IMR-90 (cell line): Measurements from ENCODE around the gene BTRC. TPM values are rescaled to one million over a fixed set of nuclear protein-coding genes. Genes with fewer than 3 reads are reported as not detected.

Source experiments
- ATAC-seq: fragments of 200-7000 bp; cut with Tn5 transposase; 2 replicates; pipeline ENCODE4 v1.9.1; 2020; ENCODE audit warnings: low read depth, mild to moderate bottlenecking, moderate library complexity
- BruUV-seq: library from RNA; stranded (reverse); fragments of 400-500 nt; replicated peaks from 2 replicates; lab custom pipeline; 2021; lab: Mats Ljungman, UMichigan
- CTCF ChIA-PET: fragments of 300-600 bp; formaldehyde crosslinking; extraction: SDS; loops from one replicate; lab custom pipeline; 2021; ENCODE audit warnings: antibody characterized with exemption; lab: Yijun Ruan, JAX
- POLR2A ChIA-PET: fragments of 300-600 bp; sonication (Branson Sonifier 250); formaldehyde crosslinking; loops from one replicate; lab custom pipeline; 2022; ENCODE audit warnings: antibody characterized with exemption; ENCODE audit not compliant: unreplicated experiment; lab: Charles Lee
- DNase-seq: peaks from one replicate; pipeline ENCODE4 v3.0.0; 2013
- H2AFZ ChIP-seq: replicated peaks from 2 replicates; pipeline ENCODE3; 2013; ENCODE audit warnings: low read length, mild to moderate bottlenecking; ENCODE audit not compliant: poor library complexity
- H2AK5ac ChIP-seq: 2 replicates; pipeline ENCODE4 v1.6.1; 2013; ENCODE audit warnings: low read depth, low read length, inconsistent platforms
- H2AK9ac ChIP-seq: replicated peaks from 2 replicates; pipeline ENCODE3; 2013; ENCODE audit warnings: mild to moderate bottlenecking, low read depth, low read length, moderate library complexity; ENCODE audit not compliant: poor library complexity
- H2BK120ac ChIP-seq: 2 replicates; pipeline ENCODE4 v1.6.1; 2013; ENCODE audit warnings: low read depth, low read length, inconsistent platforms
- H2BK15ac ChIP-seq: 3 replicates; pipeline ENCODE4 v1.6.1; 2013; ENCODE audit warnings: low read depth, low read length, inconsistent platforms
- H2BK20ac ChIP-seq: 2 replicates; pipeline ENCODE4 v1.6.1; 2013; ENCODE audit warnings: low read depth, mild to moderate bottlenecking, inconsistent platforms, low read length, moderate library complexity
- H2BK5ac ChIP-seq: 2 replicates; pipeline ENCODE4 v1.6.1; 2013; ENCODE audit warnings: mild to moderate bottlenecking, low read depth, low read length, inconsistent platforms; ENCODE audit not compliant: poor library complexity, severe bottlenecking
- H3K14ac ChIP-seq: replicated peaks from 2 replicates; pipeline ENCODE4 v1.6.1; 2013; ENCODE audit warnings: low read depth, low read length, inconsistent platforms
- H3K18ac ChIP-seq: 2 replicates; pipeline ENCODE4 v1.6.1; 2013; ENCODE audit warnings: low read depth, low read length, control low read depth
- H3K23ac ChIP-seq: 2 replicates; pipeline ENCODE4 v1.6.1; 2013; ENCODE audit warnings: low read depth, low read length, inconsistent platforms
- H3K27ac ChIP-seq: 2 replicates; pipeline ENCODE4 v1.5.1; 2013; ENCODE audit warnings: mild to moderate bottlenecking, control low read depth, low read length; ENCODE audit not compliant: insufficient read depth
- H3K27me3 ChIP-seq: 2 replicates; pipeline ENCODE4 v1.6.1; 2013; ENCODE audit warnings: low read length; ENCODE audit not compliant: control insufficient read depth, insufficient read depth
- H3K36me3 ChIP-seq: 2 replicates; pipeline ENCODE4 v1.6.1; 2013; ENCODE audit warnings: low read length, mixed read lengths; ENCODE audit not compliant: control insufficient read depth, insufficient read depth
- H3K4ac ChIP-seq: 2 replicates; pipeline ENCODE4 v1.6.1; 2013; ENCODE audit warnings: low read depth, low read length, inconsistent platforms
- H3K4me1 ChIP-seq: 2 replicates; pipeline ENCODE4 v1.6.1; 2013; ENCODE audit warnings: low read length, mixed read lengths; ENCODE audit not compliant: control insufficient read depth, insufficient read depth
- H3K4me2 ChIP-seq: 2 replicates; pipeline ENCODE4 v1.6.1; 2013; ENCODE audit warnings: low read depth, mild to moderate bottlenecking, control low read depth, low read length, moderate library complexity
- H3K4me3 ChIP-seq: 2 replicates; pipeline ENCODE4 v1.5.1; 2013; ENCODE audit warnings: low read depth, mild to moderate bottlenecking, control low read depth, low read length, moderate library complexity; ENCODE audit not compliant: insufficient read depth
- H3K56ac ChIP-seq: 2 replicates; pipeline ENCODE4 v1.6.1; 2013; ENCODE audit warnings: low read length, inconsistent platforms; ENCODE audit not compliant: insufficient read depth; ENCODE audit errors: extremely low read depth
- H3K79me1 ChIP-seq, 2 experiments: 2 replicates each; pipeline ENCODE4 v1.6.1; 2013; ENCODE audit warnings: low read length in 2 of 2, inconsistent platforms in 1 of 2, low read depth in 1 of 2
- H3K9ac ChIP-seq: 2 replicates; pipeline ENCODE4 v1.6.1; 2013; ENCODE audit warnings: low read depth, low read length, control low read depth
- H3K9me1 ChIP-seq: 2 replicates; pipeline ENCODE4 v1.6.1; 2013; ENCODE audit warnings: low read length, inconsistent platforms; ENCODE audit not compliant: insufficient read depth
- H3K9me3 ChIP-seq: 2 replicates; pipeline ENCODE4 v1.6.1; 2013; ENCODE audit warnings: low read length; ENCODE audit not compliant: control insufficient read depth, insufficient read depth
- H4K20me1 ChIP-seq: 2 replicates; pipeline ENCODE4 v1.6.1; 2013; ENCODE audit warnings: low read length, inconsistent platforms; ENCODE audit not compliant: insufficient read depth
- H4K5ac ChIP-seq: 2 replicates; pipeline ENCODE4 v1.6.1; 2013; ENCODE audit warnings: mild to moderate bottlenecking, low read depth, low read length, control low read depth
- H4K8ac ChIP-seq, 2 experiments: 2 replicates each; pipeline ENCODE4 v1.6.1; 2013; ENCODE audit warnings: low read depth in 2 of 2, low read length in 2 of 2, control low read depth in 1 of 2, inconsistent platforms in 1 of 2
- H4K91ac ChIP-seq: 2 replicates; pipeline ENCODE4 v1.6.1; 2013; ENCODE audit warnings: low read depth, low read length, inconsistent platforms; ENCODE audit not compliant: insufficient read depth
- CHD1 ChIP-seq: IDR thresholded peaks from 2 replicates; pipeline ENCODE4 v1.6.1; 2012; ENCODE audit warnings: low read depth, low read length, improper control_type of control experiment
- MAZ ChIP-seq: IDR thresholded peaks from 2 replicates; pipeline ENCODE4 v1.6.1; 2012; ENCODE audit warnings: low read depth, mild to moderate bottlenecking, low read length, improper control_type of control experiment, moderate library complexity, borderline replicate concordance
- MXI1 ChIP-seq: IDR thresholded peaks from 2 replicates; pipeline ENCODE4 v1.6.1; 2012; ENCODE audit warnings: low read depth, mild to moderate bottlenecking, low read length, moderate library complexity, borderline replicate concordance
- POLR2A ChIP-seq: IDR thresholded peaks from 2 replicates; pipeline ENCODE4 v1.6.1; 2012; ENCODE audit warnings: mild to moderate bottlenecking, low read depth, low read length
- RFX5 ChIP-seq: IDR thresholded peaks from 2 replicates; pipeline ENCODE4 v1.8.0; 2012; ENCODE audit warnings: low read depth, mild to moderate bottlenecking, low read length, moderate library complexity
- WGBS, 2 experiments: methylation state at CpG; one replicate each; pipeline versions ENCODE4 v1.1.5 to v1.1.7; 2013; ENCODE audit warnings: missing lambda C conversion rate in 2 of 2; ENCODE audit not compliant: insufficient read length in 1 of 2; ENCODE audit errors: extremely low coverage in 2 of 2; 5-methylcytosine and 5-hydroxymethylcytosine counted together
- dilution Hi-C: fragments of 300-500 bp; cut with HindIII; formaldehyde crosslinking; loops from one replicate; pipeline ENCODE4 v1.14.3; 2018; ENCODE audit warnings: low sequenced_read_pairs; ENCODE audit not compliant: unreplicated experiment
- in situ Hi-C: fragments of 300-500 bp; cut with MboI; formaldehyde crosslinking; loops from 3 replicates; pipeline ENCODE4 v1.14.3; 2019; ENCODE audit warnings: low sequenced_read_pairs, inconsistent platforms, mixed read lengths
- intact Hi-C: fragments of 100-400 bp; cut with micrococcal nuclease; formaldehyde crosslinking; loops from 2 replicates; pipeline ENCODE4 v1.10.0; 2022
- polyA plus RNA-seq, 3 experiments: library from polyadenylated mRNA; depleted of rRNA; stranded (reverse); fragments of >200 nt; gene quantifications; 2 replicates each; pipeline ENCODE4 v1.2.3, GENCODE V29; 2012; ENCODE audit warnings: low replicate concordance in 1 of 3
- total RNA-seq: library from RNA; depleted of rRNA; stranded (reverse); fragments of >200 nt; gene quantifications from 2 replicates; pipeline ENCODE4 v1.2.3, GENCODE V29; 2012
- TF ChIP-seq, protein P1 (sequence below): fragments of 150-350 bp; IDR thresholded peaks from 2 replicates; pipeline ENCODE4 v1.6.1; 2017; ENCODE audit warnings: mild to moderate bottlenecking, antibody characterized with exemption, low read length, low read depth

Gene BTRC
- total and polyA plus RNA-seq, 2 of the 4 experiments (the other 2 are of a cell fraction): 7.7 to 8.4 TPM

- ATAC-seq (peak; percentile 95), DNase-seq (peak; percentile 93)
- no peak within 1 kb of the TSS for H2BK15ac ChIP-seq
- H4K5ac ChIP-seq: peak within 1 kb of the TSS; percentile 36
- H2BK20ac ChIP-seq: no peak within 1 kb of the TSS
- H3K9ac ChIP-seq: peak within 1 kb of the TSS; percentile 68
- H3K4me3 ChIP-seq: peak within 1 kb of the TSS; percentile 81
- peaks cover 15% of the 10 kb centered on the region; the same call in 1 of the 2 replicates for H3K36me3 ChIP-seq
- in situ Hi-C loops (no loop called here), intact Hi-C loops (no loop called here), dilution Hi-C loops (no loop called here)
- peak within 1 kb of the TSS; percentile 43 for H4K91ac ChIP-seq
- peaks cover 6% of the 10 kb centered on the region for H3K4me1 ChIP-seq
- POLR2A ChIA-PET: interaction anchor here (0.5 kb wide), 1 partner anchor 229 kb away, joined by 8 read pairs; no protein-coding TSS in a partner anchor
- TSS peak; percentile 22 for BruUV-seq
- peak within 1 kb of the TSS; percentile 75 for H3K14ac ChIP-seq
- peak within 1 kb of the TSS; percentile 57 for H2AK5ac ChIP-seq
- H3K56ac ChIP-seq: peak within 1 kb of the TSS; percentile 50
- CTCF ChIA-PET: interaction anchor here (0.6 to 1.2 kb wide), 3 partner anchors 9 to 16 kb away, joined by 3 to 7 read pairs (median 4); no protein-coding TSS in a partner anchor
- no peaks in the 10 kb centered on the region for H3K9me3 ChIP-seq
- no peak for TF ChIP-seq CHD1
- TF ChIP-seq, protein P1, sequence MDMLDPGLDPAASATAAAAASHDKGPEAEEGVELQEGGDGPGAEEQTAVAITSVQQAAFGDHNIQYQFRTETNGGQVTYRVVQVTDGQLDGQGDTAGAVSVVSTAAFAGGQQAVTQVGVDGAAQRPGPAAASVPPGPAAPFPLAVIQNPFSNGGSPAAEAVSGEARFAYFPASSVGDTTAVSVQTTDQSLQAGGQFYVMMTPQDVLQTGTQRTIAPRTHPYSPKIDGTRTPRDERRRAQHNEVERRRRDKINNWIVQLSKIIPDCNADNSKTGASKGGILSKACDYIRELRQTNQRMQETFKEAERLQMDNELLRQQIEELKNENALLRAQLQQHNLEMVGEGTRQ: no peak
- peak; percentile 65; the same call in 1 of the 2 replicates for TF ChIP-seq MXI1
- TF ChIP-seq RFX5: no peak
- TF ChIP-seq POLR2A: no peak
- peak; percentile 65; the same call in 1 of the 2 replicates for TF ChIP-seq MAZ
- peak within 1 kb of the TSS; percentile 95 for H3K4me2 ChIP-seq
- H3K18ac ChIP-seq: no peak within 1 kb of the TSS
- no peaks in the 10 kb centered on the region for H4K20me1 ChIP-seq
- peak within 1 kb of the TSS; percentile 89 to 93 for H4K8ac ChIP-seq
- no peaks in the 10 kb centered on the region for H3K27me3 ChIP-seq
- H3K23ac ChIP-seq: peak within 1 kb of the TSS; percentile 83
- peak within 1 kb of the TSS; percentile 97 for H2AK9ac ChIP-seq
- peaks cover 24 to 41% of the 10 kb centered on the region in 2 experiments for H3K79me1 ChIP-seq
- peaks cover 11% of the 10 kb centered on the region for H3K9me1 ChIP-seq
- no peak within 1 kb of the TSS for H2BK120ac ChIP-seq
- peak within 1 kb of the TSS; percentile 73 for H3K4ac ChIP-seq
- H2AFZ ChIP-seq: peak within 1 kb of the TSS; percentile 95
- peak within 1 kb of the TSS; percentile 45 for H3K27ac ChIP-seq
- peak within 1 kb of the TSS; percentile 2 for H2BK5ac ChIP-seq
- 0% methylated on average over 20 of the region's 50 CpGs; no CpG with 5 or more reads in 1 of the 2 experiments for WGBS, 2 experiments
Observed at GRCh38 chr10:101587725-101588653, 234.0 kb downstream of the BTRC start, which contains the start of the genes DPCD and POLL. TSS of gene DPCD (plus strand) at chr10:101588321. CDS start at chr10:101588337, 16 bp downstream. TSS of gene POLL (minus strand) at chr10:101588257. CDS start at chr10:101587360, 897 bp downstream.
